Panc1 (cell line): ENCODE results near the gene CYP11A1. TPM values are rescaled to one million over a fixed set of nuclear protein-coding genes. Genes with fewer than 3 reads are reported as not detected.

Source experiments
- ATAC-seq: fragments of 200-7000 bp; cut with Tn5 transposase; 2 replicates; pipeline ENCODE4 v1.9.1; 2020; ENCODE audit warnings: mild to moderate bottlenecking, moderate library complexity
- BruUV-seq: library from RNA; stranded (reverse); fragments of 400-500 nt; replicated peaks from 2 replicates; lab custom pipeline; 2021; lab: Mats Ljungman, UMichigan
- CTCF ChIA-PET: fragments of 300-600 bp; sonication (Branson Sonifier 250); formaldehyde crosslinking; loops from one replicate; lab custom pipeline; 2022; ENCODE audit warnings: antibody characterized with exemption; lab: Charles Lee
- POLR2A ChIA-PET: fragments of 300-600 bp; sonication (Branson Sonifier 250); formaldehyde crosslinking; loops from one replicate; lab custom pipeline; 2022; ENCODE audit warnings: antibody characterized with exemption; lab: Charles Lee
- DNase-seq: peaks from one replicate; pipeline ENCODE4 v3.0.0-alpha.2; 2010; ENCODE audit warnings: low read depth, low spot score
- H3K27ac ChIP-seq: 2 replicates; pipeline ENCODE4 v1.5.1; 2011; ENCODE audit warnings: mild to moderate bottlenecking, low read length, inconsistent platforms
- H3K27me3 ChIP-seq: fragments of 200-500 bp; sonication (Bioruptor generic); 2 replicates; pipeline ENCODE4 v1.6.0; 2014; ENCODE audit warnings: low read length, inconsistent platforms; ENCODE audit not compliant: control insufficient read depth, insufficient read depth
- H3K36me3 ChIP-seq: fragments of 200-500 bp; sonication (Bioruptor generic); 2 replicates; pipeline ENCODE4 v1.5.1; 2014; ENCODE audit warnings: inconsistent platforms, mild to moderate bottlenecking, low read length, moderate library complexity; ENCODE audit not compliant: control insufficient read depth, insufficient read depth
- H3K4me1 ChIP-seq: 2 replicates; pipeline ENCODE4 v1.5.1; 2011; ENCODE audit warnings: inconsistent platforms, mild to moderate bottlenecking, low read length, moderate library complexity; ENCODE audit not compliant: control insufficient read depth, insufficient read depth
- H3K4me3 ChIP-seq, 2 experiments: 2 replicates each; pipeline ENCODE4 v1.5.1; 2011 to 2012; ENCODE audit warnings: low read depth in 2 of 2, low read length in 2 of 2, mild to moderate bottlenecking in 2 of 2, inconsistent platforms in 1 of 2, moderate library complexity in 1 of 2
- H3K9me3 ChIP-seq: fragments of 200-500 bp; sonication (Bioruptor generic); 2 replicates; pipeline ENCODE4 v1.5.1; 2014; ENCODE audit warnings: low read depth, mild to moderate bottlenecking, inconsistent platforms, low read length, moderate library complexity; ENCODE audit not compliant: control insufficient read depth, insufficient read depth
- CTCF ChIP-seq: fragments of 450-650 bp; IDR thresholded peaks from 2 replicates; pipeline ENCODE4 v1.5.1; 2017; ENCODE audit warnings: mild to moderate bottlenecking
- POLR2AphosphoS5 ChIP-seq: IDR thresholded peaks from 2 replicates; pipeline ENCODE4 v1.6.1; 2012; ENCODE audit warnings: mild to moderate bottlenecking, low read depth, low read length, moderate library complexity
- REST ChIP-seq, 2 experiments: IDR thresholded peaks; 2 replicates each; pipeline ENCODE4 v1.6.1; 2011 to 2012; ENCODE audit warnings: low read depth in 2 of 2, control low read depth in 1 of 2, low read length in 1 of 2, mild to moderate bottlenecking in 1 of 2, moderate library complexity in 1 of 2; ENCODE audit not compliant: insufficient read depth in 1 of 2
- SIN3A ChIP-seq: IDR thresholded peaks from 2 replicates; pipeline ENCODE4 v1.6.1; 2012; ENCODE audit warnings: low read depth, mild to moderate bottlenecking, low read length, moderate library complexity, borderline replicate concordance; ENCODE audit not compliant: insufficient read depth
- TCF7L2 ChIP-seq: IDR thresholded peaks from 2 replicates; pipeline ENCODE4 v1.6.1; 2011; ENCODE audit warnings: mild to moderate bottlenecking, low read depth, low read length, inconsistent platforms
- in situ Hi-C: cut with HindIII; loops from 2 replicates; pipeline ENCODE4 v1.10.0; 2016; ENCODE audit warnings: low sequenced_read_pairs, low pct_unique_long_range_greater_than_20kb
- intact Hi-C: fragments of 100-400 bp; cut with micrococcal nuclease; formaldehyde crosslinking; loops from one replicate; pipeline ENCODE4 v1.10.0; 2022; ENCODE audit not compliant: unreplicated experiment
- total RNA-seq: library from RNA; stranded (reverse); gene quantifications from one replicate; pipeline ENCODE4 v1.2.1, GENCODE V29; 2021; ENCODE audit not compliant: unreplicated experiment

CYP11A1 gene
- total RNA-seq, 1 experiment from 2014 or later, result 0.57 TPM

GRCh38 chr15:74327756-74328155, 39.7 kb downstream of the CYP11A1 start:
- Histone ChIP-seq H3K36me3 (no peaks in the 10 kb centered on the region), H3K4me1 (no peaks in the 10 kb centered on the region), H3K9me3 (no peaks in the 10 kb centered on the region), H3K27me3 (no peaks in the 10 kb centered on the region), H3K4me3 (no peak overlapping the region), H3K27ac (no peak overlapping the region)
- intact Hi-C loops (no loop called here), in situ Hi-C loops (no loop called here)
- ATAC-seq (no peak), DNase-seq (no peak)
- BruUV-seq, result no TSS peak
- POLR2A ChIA-PET, result no interaction called here
- TF ChIP-seq POLR2AphosphoS5 (no peak), REST (IDR thresholded peaks at IDR 0.05; ENCODE audit: insufficient read depth in 1 of 2, low read depth in 2 of 2, low read length in 1 of 2) (no peak), CTCF (no peak)
- CTCF ChIA-PET, result interaction anchor here (0.6 to 1.2 kb wide), 2 partner anchors 13 to 20 kb away, joined by 3 to 4 read pairs; no protein-coding TSS in a partner anchor

GRCh38 chr15:74326746-74327145, 40.7 kb downstream of the CYP11A1 start:
- no peaks in the 10 kb centered on the region for H3K9me3 ChIP-seq
- CTCF ChIA-PET, result no interaction called here
- in situ Hi-C loops (no loop called here), intact Hi-C loops (no loop called here)
- no peaks in the 10 kb centered on the region for H3K27me3 ChIP-seq
- DNase-seq, result no peak
- no peak for ATAC-seq
- POLR2A ChIA-PET, result no interaction called here
- no peak overlapping the region for H3K4me3 ChIP-seq
- no peak overlapping the region for H3K27ac ChIP-seq
- TF ChIP-seq CTCF (no peak), REST (IDR thresholded peaks at IDR 0.05; ENCODE audit: insufficient read depth in 1 of 2, low read depth in 2 of 2, low read length in 1 of 2) (no peak), SIN3A (no peak), TCF7L2 (no peak), POLR2AphosphoS5 (no peak)
- no peaks in the 10 kb centered on the region for H3K36me3 ChIP-seq
- BruUV-seq, result no TSS peak
- H3K4me1 ChIP-seq, result no peaks in the 10 kb centered on the region
